NOMO-1 treated with dmso at 0.1 percent for 144 hours (cell line): ENCODE results near the gene COG5.
"Not testable (repeated sequence)": the region's sequence is repeated elsewhere in the genome, so short reads cannot be mapped to it uniquely, and the experiment has no call there.

ENCODE experiments used
- DNase-seq: peaks from one replicate; lab custom pipeline; 2025; ENCODE audit not compliant: unreplicated experiment; lab: John Stamatoyannopoulos, UW

COG5 gene

GRCh38 chr7:107166736-107167426 is 396.8 kb downstream of the COG5 start:
- DNase-seq, result no peak

GRCh38 chr7:107165341-107165740 is 398.4 kb downstream of the COG5 start:
- DNase-seq, result no peak

- no peak for DNase-seq
These were observed 399.6 kb downstream of the COG5 start for GRCh38 chr7:107164092-107164491.

- no peak for DNase-seq
These were observed 401.2 kb downstream of the COG5 start for GRCh38 chr7:107162475-107162874.

GRCh38 chr7:107161415-107161814 is 402.3 kb downstream of the COG5 start:
- DNase-seq, result no peak

GRCh38 chr7:107160389-107160788 is 403.3 kb downstream of the COG5 start:
- no peak for DNase-seq

GRCh38 chr7:107158028-107158427 is 405.7 kb downstream of the COG5 start:
- no peak for DNase-seq

GRCh38 chr7:107157091-107157490 is 406.6 kb downstream of the COG5 start:
- no peak for DNase-seq

- DNase-seq, result not testable (repeated sequence)
These were observed 408.0 kb downstream of the COG5 start for GRCh38 chr7:107155726-107156125.

GRCh38 chr7:107154826-107155225 is 408.9 kb downstream of the COG5 start:
- no peak for DNase-seq

GRCh38 chr7:107152011-107152410 is 411.7 kb downstream of the COG5 start:
- no peak for DNase-seq
